ENCODE data around the gene ZDHHC3.

DNA sequence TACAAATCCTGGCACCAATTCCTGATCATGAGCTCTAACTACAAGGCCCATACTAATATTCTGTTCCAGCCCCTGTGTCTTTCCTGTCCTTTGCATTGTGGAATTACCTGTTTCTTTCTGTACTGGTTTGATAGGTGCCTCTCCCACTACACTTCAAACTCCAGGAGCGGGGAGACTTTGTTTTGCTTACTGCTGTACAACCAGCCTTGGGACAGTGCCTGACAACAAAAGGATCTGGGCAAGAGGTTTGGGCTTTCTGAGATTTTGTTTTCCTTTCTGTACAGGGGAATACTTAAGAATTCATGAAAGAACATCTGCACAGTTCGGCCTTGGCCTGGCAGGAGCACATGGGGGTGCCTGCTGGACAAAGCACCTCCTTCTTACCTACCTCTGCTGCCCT, 45.1 kb downstream of the ZDHHC3 start:
- TF ChIP-seq EP300 (IDR thresholded peaks at IDR 0.05) (no peak), CTCF (IDR thresholded peaks at IDR 0.05) (no peak), POLR2A (IDR thresholded peaks at IDR 0.05) (no peak)
